NCI-H146 treated with DMSO at 0.1 percent for 48 hours (cell line): ENCODE results near the gene TGM2.

Experiments used
- DNase-seq: peaks from one replicate; lab custom pipeline; 2025; ENCODE audit not compliant: unreplicated experiment; lab: John Stamatoyannopoulos, UW

Gene TGM2

DNA sequence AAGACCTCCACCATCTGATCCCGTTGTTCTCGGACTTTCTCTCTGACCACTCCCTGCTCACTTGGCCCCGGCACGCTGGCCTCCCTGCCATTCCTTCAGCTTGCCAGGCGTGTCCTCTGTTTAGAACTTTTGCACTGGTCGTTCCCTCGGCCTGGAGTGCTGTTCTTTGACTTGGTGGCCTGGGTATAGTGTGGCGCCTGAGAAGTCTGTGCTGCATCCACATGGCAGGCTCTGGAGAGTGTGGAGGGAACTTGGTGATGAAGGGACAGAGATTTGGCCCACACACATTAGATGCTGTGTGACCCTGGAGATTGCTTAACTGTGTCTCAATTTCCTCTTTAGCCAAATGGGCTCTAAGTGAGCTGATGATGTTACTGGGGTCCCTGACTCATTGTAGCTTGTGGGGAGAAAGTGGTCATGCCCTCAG, 13.0 kb upstream of the TGM2 start:
- no peak for DNase-seq

GRCh38 chr20:38177201-38177600, 12.1 kb upstream of the TGM2 start:
- no peak for DNase-seq

- no peak for DNase-seq
These were observed 10.5 kb upstream of the TGM2 start for GRCh38 chr20:38175304-38176180.

DNA sequence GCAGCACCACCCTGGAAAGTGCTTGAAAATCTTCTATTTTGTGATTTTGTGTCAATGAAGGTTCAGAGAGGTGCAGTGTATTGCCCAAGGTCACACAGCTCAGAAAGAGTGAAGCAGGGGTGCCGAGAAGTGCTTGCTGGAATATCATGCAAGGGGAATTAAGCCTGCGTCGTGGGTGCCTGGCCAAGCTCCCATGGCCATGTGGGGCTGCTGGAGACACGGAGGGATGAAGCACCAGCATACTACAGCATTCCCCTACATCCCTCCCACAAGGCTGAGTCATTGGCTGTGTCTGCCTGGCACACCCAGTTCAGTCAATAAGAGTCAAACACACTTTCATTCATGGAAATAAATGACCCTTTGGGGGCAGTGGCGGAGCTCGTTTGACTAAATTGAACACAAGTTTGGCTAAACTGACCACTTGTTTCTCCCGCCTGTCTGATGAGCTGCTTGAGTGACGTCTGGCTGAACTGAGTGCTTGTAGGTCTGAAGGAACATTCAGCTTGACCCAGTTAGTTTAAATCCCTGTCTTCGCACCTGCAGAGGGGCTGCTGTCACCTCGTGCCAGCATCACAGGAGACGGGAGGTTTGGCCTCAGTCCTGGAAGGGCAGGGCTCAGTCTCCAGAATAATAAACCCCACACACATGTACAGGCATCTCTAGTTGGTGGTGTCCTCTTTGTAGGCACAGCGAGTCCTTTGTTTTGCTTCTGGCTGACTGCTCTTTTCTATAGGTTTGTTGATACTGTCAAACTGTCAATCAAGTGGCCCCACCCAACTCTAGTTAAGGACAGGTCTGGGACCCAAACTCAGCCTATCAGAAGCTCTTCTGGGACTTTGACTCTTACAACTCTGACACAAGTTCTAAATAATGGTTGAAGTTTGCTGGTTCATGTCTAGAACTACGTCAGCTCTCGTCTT, 8.4 kb upstream of the TGM2 start:
- no peak for DNase-seq

DNA sequence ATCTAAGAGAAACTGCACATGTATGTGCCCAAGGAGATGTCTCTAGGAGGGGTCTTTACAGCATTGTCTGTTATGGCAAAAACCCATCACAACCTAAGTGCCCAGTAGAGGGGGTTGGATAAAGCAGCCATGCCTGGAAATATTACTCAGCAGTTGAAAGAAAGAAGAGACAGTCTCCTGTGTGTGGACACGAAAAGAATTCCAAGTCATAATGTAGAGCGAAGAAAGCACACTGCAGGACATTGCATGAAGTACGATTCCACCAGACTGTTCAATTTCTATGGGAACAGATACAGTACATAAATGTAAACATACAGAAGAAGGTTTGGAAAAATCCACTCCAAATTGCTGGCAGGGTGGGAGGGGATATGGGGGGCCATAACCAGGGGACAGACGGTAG, 7.3 kb upstream of the TGM2 start:
- DNase-seq, result no peak

DNA sequence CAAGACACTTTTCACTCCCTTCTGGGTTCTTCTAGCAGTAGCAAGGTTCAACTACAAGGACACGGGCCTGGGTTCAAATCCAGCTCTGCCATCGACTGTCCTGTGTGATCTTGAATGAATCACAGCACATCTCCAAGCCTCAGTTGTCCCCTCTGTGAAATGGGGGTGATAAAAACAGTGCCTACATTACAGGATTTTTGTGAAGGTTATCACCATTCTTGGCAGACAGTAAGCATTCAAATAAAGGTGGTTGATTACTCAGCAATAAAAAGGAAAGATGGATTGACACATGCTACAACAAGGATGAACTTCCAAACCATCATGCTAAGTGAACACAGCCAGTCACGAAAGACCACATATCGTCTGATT, 6.6 kb upstream of the TGM2 start:
- DNase-seq, result no peak

DNA sequence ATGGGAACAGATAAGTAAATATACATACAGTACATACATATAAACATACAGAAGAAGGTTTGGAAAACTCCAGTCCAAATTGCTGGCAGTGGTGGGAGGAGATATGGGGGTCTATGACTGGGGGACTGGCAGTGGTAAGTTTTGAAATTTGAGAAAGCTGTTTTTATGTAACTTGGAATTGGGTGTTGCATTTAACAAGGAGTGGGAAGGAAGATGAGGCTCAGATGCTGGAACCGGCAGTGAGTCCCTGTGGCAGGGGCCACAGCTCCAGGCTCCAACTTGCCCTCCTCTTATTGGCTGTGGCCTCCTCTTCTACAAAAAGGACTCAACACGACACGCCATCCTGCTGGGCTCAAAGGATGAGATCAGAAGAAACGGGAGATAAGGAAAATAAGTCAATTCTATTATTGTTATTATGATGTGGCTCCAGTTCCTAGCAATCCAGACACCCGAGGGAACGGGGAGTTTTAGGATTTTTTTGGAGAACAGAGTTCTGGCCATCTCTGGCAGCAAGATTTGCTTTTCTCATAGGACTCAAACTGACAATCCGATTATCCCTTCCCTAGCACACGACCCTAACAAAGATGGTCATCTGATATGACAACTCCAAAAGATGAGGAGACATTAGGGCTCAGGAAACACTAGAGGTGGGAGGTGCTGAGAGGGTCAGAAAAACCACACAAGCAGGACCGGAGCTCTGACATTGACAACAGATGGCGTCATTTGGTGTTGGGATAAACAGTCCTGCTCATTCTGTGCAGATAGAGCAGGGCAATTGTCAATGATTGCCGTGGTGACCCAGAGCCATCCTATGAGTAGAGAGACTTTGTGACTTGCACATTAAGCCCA, 6.0 kb upstream of the TGM2 start:
- DNase-seq, result no peak

- DNase-seq, result no peak
These were observed 5.3 kb upstream of the TGM2 start for GRCh38 chr20:38170219-38170825.

- no peak for DNase-seq
These were observed 4.6 kb upstream of the TGM2 start for GRCh38 chr20:38169636-38170193.

- no peak for DNase-seq
These were observed 3.9 kb upstream of the TGM2 start for GRCh38 chr20:38168791-38169589.

DNA sequence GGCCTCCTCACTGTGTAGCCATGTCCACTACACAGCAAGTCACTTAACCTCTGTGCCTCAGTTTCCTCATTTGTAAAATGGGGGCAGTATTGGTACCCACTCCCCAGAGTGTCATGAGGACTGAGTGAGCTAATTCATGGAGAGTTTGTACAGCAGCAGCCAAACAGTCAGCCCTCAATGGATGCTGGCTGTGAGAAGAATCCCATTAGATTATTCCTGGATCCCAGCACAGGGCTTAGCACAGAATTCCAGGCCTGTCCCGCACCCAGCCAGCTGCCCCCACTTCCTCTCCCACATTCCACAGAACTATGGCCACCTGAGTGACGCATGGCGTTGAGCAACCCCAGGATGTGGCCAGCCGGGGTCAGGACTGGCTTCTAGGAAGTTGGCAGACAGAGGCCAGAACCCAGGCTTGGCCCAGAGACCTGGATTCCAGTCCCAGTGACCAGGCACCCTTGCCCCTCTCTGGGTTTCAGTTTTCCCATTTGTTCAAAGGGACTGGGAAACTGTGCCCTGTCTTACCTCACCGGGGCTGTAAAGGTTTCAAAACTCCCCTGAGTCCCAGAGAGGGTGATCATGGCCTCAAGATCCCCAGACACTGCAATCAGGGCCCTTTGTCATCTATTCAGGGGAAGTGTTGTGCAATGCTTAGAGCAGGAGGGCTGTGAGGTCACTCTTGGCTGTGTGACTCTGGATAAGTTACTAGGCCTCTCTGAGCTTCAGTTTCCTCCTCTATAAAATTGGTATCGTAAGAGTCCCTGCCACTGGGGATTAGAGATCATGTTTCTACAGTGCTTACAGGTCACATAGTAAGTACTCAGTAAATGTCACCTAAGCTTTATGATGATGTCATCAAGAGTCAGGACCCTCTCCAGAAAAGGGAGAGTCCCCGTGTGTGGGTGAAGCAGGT, 3.0 kb upstream of the TGM2 start:
- no peak for DNase-seq

DNA sequence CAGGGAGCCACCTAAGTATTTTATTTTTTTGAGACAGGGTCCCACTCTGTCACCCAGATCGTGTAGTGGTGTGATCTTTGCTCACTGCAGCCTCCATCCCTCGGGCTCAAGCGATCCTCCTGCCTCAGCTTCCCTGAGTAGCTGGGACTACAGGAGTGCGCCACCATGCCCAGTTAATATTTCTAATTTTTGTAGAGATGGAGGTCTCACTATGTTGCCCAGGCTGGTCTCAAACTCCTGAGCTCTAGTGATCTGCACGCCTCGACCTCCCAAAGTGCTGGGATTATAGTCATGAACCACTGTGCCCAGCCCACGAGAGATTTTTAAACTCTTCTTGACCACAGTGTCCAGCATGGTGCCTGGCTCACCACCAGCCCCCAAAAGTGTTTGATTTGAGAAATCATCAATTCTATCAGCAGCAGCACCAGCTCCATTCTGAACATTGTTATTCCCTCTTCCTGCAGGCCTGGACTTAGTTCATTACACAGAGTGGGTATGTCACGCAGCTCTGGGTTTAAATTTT, 2.3 kb upstream of the TGM2 start:
- DNase-seq, result no peak

GRCh38 chr20:38166703-38167233, 1.7 kb upstream of the TGM2 start:
- no peak for DNase-seq

DNA sequence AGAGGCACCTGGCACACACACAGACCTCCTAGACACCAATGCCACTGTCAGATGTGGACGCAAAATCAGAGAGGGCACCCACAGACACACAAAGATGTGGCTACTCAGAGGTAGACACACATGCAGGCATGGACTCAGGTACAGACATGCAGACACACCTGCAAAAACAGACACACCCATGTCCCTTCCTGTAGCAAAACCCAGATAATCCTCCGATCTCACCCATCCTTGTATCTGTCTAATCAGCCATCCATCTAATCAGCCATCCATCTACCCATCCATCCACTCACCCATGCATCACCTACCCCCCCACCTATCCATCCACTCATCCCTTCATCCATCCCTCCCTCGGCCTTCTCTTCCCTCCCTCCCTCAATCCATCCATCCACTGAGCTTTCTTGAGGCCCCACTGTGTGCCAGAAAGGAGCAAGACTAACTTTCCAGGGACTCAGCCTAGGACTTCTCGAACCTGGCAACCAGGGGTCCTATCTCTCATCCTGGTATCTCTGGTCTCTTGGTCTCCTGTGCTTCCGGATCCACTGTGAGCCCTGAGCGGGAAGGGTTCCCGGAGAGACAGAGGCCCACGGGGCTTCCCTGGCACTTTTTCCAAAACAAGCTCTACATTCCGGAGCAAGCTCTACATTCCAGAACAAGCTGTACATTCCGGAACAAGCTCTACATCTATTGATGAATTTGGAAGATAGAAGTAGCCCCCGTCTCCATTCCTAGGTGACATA, 1.1 kb upstream of the TGM2 start:
- DNase-seq, result no peak

DNA sequence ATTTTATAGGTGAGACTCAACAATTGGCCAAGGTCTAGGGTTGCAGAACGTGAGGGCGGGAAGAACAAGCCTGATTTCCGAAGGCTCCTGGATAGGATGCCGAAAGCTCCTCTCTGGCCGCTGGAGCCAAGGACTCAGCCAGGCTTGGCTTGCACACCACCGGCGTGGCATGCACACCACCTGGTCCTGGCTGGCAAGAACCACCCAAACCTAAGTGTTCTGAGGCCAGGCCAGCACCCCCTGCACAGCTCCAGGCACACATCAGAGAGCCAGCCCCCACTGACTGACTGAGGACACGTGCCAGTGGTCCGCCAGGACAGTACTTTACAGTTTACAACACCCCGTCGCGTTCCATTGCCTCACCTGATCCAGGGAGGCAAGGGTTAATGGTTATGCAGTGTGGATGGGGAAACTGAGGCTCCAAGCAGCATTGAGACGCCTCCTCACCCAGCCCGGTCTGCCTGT, 414 bp downstream of the TGM2 start:
- DNase-seq, result no peak

- DNase-seq, result no peak
These were observed 1.0 kb downstream of the TGM2 start for GRCh38 chr20:38164069-38164468.
